HG02571 (cell line): ENCODE data around the gene ORC4.

Experiments
- ATAC-seq: cut with Tn5 transposase; IDR thresholded peaks from one replicate; pipeline ENCODE4 v1.9.1; 2021; ENCODE audit warnings: mild to moderate bottlenecking, moderate library complexity; ENCODE audit not compliant: unreplicated experiment

ORC4 gene

DNA sequence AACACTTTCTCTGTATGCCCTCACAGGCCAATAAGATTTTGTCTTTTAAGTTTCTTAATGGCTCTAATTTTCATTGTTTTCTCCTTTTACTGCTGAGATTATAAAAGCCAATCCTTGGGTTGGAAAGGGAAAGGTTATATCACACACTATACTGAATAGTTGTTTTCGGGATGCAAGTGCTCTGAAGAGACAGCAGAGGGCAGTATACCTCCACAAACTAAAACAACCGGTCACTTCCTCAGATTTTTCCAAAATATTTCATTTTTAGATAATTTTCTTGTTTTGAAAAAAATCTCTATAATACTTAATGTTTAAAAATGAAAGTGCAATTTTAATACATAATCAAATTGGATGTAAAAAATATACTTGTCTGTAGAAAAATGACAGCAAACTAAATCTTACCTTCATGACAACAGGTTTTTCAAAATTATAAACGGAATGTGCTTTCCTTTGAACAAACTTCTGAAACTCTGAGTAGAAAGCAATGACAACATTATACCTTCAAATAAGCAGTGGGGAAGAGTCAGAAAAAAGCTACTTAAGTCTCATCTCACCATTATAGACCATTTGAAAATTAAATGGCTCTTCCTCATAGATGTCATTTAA is 82.7 kb downstream of the ORC4 start:
- ATAC-seq = no peak

DNA sequence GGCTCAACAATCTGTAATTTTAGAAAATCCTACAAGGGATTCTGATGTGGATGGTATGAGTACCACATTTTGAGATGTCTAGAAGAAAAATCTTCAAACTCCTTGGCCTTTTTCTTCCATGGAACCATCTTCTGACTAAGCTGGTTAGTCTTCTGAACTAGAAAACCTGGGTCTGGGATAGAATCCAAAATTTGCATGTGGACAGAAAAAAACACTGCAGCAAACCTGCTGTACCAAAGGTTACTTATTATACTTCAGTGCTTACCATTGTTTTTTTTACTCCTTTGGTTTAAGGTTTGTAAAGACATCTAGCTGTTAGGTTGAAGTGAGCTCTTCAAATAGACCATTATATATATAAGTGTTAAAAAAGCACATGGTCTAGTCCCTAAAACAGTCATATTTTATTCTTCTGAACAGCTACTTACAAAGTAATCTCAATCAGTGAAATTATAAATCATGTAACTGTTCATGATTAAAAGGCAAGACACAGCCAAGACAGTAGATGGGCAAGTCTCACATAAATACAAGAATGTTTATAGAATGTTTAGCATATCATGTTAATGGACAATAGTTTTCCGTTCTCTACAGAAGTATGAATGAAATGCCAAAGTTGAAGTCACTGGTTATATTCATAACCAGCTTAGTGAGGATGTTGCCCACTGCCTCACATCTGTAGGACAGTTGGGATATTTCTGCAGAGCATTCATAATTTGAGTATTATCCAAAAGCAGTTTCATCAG is 85.5 kb downstream of the ORC4 start:
- ATAC-seq = no peak

DNA sequence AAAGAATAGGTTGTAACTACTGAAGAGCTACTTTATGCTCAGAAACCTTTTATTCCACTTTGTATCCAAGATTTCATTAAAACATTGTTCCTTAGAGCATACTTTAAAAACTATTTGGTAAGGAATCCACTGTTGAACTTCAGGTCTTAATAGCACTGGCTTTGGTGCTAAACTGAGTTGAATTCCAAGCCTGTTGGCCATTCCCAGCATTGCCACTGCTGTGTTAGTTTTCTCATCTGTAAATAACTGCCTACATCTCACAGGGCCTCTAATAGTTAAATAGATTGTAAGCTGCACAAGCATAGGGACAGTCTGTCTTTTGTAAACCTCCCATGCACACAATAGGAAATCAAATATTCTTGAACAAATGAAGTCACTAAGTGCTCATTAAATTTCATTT is 86.6 kb downstream of the ORC4 start:
- ATAC-seq = no peak

DNA sequence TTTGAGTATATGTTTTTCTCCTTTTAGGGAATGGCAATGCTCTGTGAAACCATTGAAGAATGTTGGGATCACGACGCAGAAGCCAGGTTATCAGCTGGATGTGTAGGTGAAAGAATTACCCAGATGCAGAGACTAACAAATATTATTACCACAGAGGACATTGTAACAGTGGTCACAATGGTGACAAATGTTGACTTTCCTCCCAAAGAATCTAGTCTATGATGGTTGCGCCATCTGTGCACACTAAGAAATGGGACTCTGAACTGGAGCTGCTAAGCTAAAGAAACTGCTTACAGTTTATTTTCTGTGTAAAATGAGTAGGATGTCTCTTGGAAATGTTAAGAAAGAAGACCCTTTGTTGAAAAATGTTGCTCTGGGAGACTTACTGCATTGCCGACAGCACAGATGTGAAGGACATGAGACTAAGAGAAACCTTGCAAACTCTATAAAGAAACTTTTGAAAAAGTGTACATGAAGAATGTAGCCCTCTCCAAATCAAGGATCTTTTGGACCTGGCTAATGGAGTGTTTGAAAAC is 93.4 kb downstream of the ORC4 start:
- no peak for ATAC-seq

DNA sequence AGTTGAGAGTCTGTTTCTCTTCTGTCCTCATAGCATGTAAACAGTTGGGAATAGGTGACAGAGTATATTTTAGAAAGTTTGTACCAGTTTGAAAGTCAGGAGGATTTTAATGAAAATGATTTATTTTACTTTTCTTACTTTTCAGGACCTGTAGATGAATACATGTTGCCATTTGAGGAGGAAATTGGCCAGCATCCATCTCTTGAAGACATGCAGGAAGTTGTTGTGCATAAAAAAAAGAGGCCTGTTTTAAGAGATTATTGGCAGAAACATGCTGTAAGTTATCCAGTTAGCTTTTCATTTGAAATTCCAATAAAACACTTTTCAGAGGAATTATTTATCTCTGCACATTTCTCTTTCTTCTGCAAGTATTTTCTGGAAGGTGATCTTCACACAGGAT is 94.7 kb downstream of the ORC4 start:
- ATAC-seq = no peak

DNA sequence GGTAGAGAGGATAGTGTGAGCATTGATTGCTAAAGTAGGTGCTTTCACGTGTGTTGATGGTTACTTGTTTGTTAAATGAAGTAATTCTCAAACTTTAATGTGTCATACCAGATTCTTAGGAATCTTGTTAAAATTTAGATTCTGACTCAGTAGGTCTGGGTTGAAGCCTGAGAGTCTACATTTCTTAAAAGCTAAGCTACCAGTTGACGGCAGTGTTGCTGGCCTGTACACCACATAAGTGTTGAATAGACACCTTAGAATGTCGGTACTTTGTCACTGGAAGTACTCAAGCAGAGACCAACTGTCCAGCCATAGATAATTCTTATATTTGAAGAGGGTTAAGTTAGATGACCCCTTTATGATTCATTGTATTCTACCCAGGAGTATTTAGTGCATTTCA is 95.9 kb downstream of the ORC4 start:
- ATAC-seq = no peak

DNA sequence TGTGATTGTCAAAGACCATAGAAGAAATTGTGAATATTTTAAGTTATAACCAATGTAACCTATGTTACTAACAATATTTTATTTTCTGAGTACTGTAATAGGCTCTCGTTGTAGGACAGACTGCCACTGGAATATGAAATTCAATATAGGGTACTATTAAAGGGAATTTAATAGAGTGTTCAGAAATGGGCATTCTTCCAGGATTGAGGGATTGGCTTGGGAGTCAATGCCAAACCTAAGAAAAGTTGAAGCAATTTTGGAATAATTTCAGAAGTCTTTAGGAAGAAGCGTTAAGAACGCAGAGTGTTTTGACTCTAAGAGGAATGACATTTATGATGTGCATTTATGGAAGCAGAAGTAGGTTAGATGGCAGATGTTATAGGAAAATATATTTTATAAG is 96.7 kb downstream of the ORC4 start:
- no peak for ATAC-seq

DNA sequence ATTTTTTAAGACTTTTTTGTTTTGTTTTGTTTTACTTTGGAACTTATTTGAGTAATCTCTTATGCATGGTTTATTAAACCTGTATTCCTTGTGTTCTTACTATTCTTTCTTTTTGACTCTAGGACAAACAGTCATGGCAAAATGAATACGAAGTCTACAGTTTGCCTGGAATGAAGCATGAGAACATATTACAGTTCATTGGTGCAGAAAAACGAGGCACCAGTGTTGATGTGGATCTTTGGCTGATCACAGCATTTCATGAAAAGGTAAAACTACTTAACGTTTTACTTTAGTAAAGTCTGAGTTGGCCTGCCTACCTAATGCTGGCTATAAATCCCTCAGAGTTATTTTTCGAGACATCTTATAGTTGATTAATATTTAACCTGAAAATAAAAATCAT is 103.4 kb downstream of the ORC4 start:
- no peak for ATAC-seq

DNA sequence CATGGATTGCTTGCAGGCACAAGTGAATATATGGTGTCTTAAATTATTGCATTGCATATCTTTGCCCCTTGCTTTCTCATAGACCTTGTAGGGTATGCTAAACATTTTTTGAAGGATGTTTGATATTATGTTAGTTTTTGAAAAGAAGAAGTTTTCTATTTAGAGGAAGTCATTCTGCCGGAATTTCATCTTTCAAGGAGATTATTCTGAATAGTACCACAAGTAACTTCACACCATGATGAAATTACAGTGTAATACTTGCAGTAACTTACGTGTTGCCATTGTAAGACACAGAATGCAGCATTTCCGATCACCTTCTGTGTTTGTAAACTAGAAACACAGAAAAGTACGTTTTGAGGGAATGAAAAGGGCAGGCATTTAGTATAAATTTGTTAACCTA is 103.8 kb downstream of the ORC4 start:
- no peak for ATAC-seq

DNA sequence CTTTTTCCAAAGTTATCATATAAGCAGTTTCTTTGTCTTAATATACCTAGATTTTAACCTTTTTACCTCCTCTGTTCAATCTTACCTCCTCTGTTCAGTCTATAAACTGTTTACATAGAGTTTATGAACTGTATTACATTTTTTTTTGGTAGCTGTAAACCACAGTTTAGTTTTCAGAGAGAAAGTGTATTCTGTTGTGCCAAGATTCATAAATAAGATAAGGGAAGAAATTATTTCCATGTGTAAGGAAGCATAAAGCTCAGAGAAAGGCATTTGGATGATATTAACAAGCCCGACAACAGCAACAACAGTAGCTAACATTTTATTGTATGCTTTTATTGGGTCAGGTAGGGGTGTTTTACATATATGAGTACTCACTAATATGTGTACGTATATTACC is 104.5 kb downstream of the ORC4 start:
- no peak for ATAC-seq

DNA sequence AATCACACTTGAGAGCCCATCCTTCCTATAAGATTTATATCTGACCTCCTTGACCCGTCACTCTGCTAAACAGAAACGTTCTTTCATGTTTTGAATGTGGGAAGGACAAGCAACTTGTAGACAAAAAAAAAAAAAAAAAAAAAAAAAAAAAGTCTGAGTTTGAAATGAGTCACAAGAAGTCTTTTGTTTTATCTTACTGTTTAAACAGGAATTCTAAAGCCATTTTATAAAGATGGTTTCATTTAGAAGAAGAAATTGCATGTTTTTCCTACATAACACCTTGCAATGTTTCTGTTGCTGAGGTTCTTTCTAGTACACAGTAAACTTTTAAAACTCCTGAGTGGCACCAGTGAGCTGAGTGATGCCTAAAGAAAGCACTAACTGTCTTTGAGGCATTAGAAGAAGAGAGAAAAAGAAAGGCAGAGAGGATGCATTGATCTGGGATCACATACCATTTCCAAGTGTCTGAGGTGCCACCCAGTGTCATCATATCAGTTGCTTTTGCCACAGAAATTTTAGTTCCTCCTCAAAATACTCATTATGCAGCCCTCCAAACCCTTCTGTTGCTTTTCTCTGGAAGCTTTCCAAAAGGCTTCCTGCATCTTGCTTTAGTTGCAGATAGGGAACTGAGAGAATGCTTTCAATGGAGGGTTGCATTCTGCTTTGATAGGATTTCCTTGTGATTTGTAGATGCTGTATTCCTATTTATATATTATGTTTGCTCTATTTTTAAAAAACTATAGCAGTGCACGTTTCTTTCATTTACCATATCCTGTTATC is 106.6 kb downstream of the ORC4 start:
- no peak for ATAC-seq

DNA sequence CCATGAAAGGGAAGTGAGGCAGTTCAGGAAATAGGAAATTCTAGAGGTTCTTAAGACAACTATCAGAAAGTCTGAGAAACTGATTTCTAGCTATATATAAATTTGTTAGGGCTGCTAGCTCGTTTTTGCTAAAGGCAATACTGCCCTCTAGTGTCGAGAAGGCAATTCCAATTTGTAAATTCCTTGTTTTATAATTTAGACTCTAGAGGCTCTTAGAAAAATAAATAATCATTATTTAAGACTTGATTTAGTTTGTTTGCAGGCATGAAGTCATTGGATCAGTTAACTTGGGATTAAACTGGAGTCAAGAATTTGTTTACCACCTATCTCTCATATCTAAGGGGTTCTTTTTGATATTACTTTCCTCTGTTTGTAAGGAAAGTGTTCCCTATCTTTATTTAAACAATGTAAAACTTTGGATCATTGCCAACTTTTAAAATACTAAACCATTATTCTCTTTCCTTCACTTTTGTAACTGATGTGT is 109.5 kb downstream of the ORC4 start:
- no peak for ATAC-seq

DNA sequence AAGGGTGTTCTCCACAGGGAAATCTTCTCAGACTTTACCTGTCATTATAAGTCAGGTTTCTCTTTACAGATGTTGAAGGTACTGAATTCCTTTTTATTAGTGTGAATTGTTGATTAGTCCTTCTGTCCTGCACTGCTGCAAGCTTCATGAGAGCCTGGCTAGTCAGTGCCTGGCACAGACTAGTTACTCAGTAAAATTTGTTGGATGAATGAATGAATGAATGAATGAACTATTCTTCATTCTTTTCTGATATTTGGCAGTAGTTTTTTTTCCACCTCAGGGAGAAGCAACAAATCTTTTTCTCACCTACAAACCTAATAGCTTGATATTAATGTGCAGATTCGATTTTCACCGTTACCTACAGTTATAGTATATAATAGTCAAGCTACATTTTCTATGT is 111.4 kb downstream of the ORC4 start:
- no peak for ATAC-seq

DNA sequence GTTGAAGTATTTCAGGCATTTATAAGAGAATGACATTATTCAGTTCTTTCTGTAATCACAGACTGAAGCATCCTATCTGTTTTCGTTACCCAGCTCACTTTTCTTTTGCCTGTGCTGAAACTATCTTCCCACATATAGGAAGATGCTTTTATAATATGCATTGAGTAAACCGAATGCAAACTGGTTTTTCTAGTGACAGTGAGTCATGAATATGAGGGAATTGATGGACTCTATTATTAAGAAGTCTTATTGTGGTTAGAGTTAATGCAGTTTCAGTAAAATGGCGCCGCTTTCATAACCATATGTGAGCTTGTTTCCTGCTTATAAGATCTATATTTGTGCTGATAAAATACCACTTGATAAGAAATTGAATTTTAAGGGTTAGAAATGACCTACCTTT is 116.5 kb downstream of the ORC4 start:
- no peak for ATAC-seq

DNA sequence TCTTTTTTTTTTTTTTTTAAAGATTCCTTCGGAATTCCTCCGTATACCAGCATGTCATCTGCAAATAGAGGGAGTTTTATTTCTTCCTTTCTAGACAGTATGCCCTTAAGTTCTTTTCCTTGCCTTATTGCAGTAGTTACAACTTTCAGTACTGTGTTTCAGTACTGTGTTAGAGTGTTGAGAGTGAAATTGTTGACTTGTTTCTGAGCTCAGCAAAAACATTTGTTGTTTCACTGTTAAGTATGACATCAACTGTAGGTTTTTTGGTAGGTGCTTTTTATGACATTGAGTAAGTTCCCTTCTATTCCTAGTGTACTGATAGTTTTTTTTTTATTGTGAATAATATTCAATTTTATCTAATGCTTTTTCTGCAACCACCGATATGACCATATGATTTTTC is 131.9 kb downstream of the ORC4 start:
- ATAC-seq = peak; percentile 70

DNA sequence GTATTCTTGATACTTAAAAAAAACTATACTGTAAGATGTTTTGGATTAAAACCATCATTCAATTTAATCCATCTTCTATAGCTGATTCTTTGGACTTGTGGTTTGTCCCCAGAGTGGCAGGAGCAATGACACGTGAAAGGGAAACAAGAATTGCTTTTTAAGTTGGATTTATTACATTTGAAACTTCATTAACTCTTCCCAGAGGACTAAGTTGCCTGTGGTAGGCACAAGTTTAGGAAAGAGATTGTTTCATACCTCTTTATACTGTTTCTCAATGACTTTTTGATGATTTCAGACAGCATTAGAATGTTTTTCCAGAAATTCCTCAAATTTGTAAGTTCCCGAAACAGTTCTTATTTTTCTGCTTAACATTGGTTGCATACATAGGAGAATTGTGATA is 134.4 kb downstream of the ORC4 start:
- no peak for ATAC-seq

DNA sequence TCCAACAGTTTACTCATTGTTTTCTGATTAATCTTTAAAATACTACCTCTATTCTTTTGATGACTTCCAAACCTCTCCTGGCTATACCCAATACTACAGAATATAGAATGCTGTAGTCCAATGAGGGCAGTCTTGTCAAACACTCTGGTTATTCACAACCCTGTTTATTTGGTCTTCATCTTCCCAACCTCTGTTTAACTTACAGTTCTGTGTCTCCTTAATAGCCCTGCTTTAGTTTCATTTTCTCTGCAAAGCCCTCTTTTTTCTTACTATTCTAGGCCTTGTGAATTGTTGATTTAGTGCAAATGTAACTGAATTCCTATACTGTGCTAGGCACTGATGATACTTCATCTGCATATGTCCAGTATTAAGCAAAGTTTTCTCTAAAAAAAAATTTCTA is 135.7 kb downstream of the ORC4 start:
- no peak for ATAC-seq

DNA sequence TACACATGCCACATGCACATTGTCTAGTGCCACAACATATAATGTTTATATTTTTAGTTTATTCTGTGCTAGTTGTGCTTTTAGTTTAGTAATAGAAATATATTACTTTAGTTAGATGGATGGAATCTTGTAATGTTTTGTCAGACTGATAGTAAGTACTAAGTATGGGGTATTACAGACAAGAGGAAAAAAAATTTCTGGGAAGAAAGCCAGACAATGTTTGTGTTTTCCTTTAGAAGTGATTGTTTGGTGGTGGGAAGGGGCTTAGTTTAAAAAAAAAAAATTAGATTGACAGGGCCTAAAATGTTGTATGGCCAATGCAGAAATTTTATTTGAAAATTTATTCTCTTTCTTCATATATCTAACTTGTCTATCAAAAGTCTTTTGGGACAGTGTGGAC is 137.9 kb downstream of the ORC4 start:
- no peak for ATAC-seq
